ENCODE measurements around the gene MOCOS.

GRCh38 chr18:36296650-36297416, 109.5 kb downstream of the MOCOS start:
- TF ChIP-seq CTCF (optimal IDR thresholded peaks at IDR 0.05 in 1 of 3, IDR thresholded peaks at IDR 0.05 in 1 of 3, conservative IDR thresholded peaks at IDR 0.05 in 1 of 3; ENCODE audit: extremely low read depth in 1 of 3, insufficient read depth in 2 of 3, low read length in 3 of 3) (peak in 2 of 3 experiments; percentile 24 to 70), EZH2 (IDR thresholded peaks at IDR 0.05; ENCODE audit: low read length) (no peak)

All from keratinocyte (primary cell).